Activated naive CD4-positive, alpha-beta T cell (primary cell): ENCODE measurements around the gene TFEB.

ENCODE experiments used
- DNase-seq, 4 experiments: peaks; one replicate each; lab custom pipeline; 2025; lab: John Stamatoyannopoulos, UW

The TFEB gene

GRCh38 chr6:41674231-41675000 lies 61.0 kb downstream of the TFEB start:
- DNase-seq: no peak

GRCh38 chr6:41673704-41674000 lies 61.8 kb downstream of the TFEB start:
- DNase-seq: no peak

- no peak for DNase-seq
Observed at GRCh38 chr6:41672816-41673703, 62.3 kb downstream of the TFEB start.

- DNase-seq: no peak
Observed at GRCh38 chr6:41672016-41672415, 63.4 kb downstream of the TFEB start.

GRCh38 chr6:41671376-41671775 lies 64.0 kb downstream of the TFEB start:
- DNase-seq: no peak

GRCh38 chr6:41670703-41671360 lies 64.6 kb downstream of the TFEB start:
- DNase-seq: no peak

- DNase-seq: no peak
Observed at GRCh38 chr6:41668968-41669367, 66.4 kb downstream of the TFEB start.

- DNase-seq: no peak
Observed at GRCh38 chr6:41667195-41667594, 68.2 kb downstream of the TFEB start.

GRCh38 chr6:41664271-41664670 lies 71.1 kb downstream of the TFEB start:
- no peak for DNase-seq

- DNase-seq: no peak
Observed at GRCh38 chr6:41663568-41663967, 71.8 kb downstream of the TFEB start.

GRCh38 chr6:41659935-41660334 lies 75.5 kb downstream of the TFEB start:
- DNase-seq: no peak

- no peak for DNase-seq
Observed at GRCh38 chr6:41658636-41659035, 76.8 kb downstream of the TFEB start.

GRCh38 chr6:41657131-41658094 lies 78.0 kb downstream of the TFEB start:
- no peak for DNase-seq

GRCh38 chr6:41656002-41656691 lies 79.3 kb downstream of the TFEB start:
- DNase-seq: no peak

GRCh38 chr6:41655646-41656001 lies 79.8 kb downstream of the TFEB start:
- no peak for DNase-seq

- DNase-seq: no peak
Observed at GRCh38 chr6:41655176-41655575, 80.2 kb downstream of the TFEB start.

- DNase-seq: no peak
Observed at GRCh38 chr6:41654698-41655151, 80.7 kb downstream of the TFEB start.

- no peak for DNase-seq
Observed at GRCh38 chr6:41654151-41654697, 81.2 kb downstream of the TFEB start.

GRCh38 chr6:41653691-41654090 lies 81.7 kb downstream of the TFEB start:
- DNase-seq: no peak

GRCh38 chr6:41652866-41653652 lies 82.3 kb downstream of the TFEB start:
- DNase-seq: no peak
